ENCODE data around the gene NAGS.

The NAGS gene

GRCh38 chr17:43979011-43979410 is 25.4 kb upstream of the NAGS start (continued):
- TF ChIP-seq ZNF560 (tag by site-specific recombination; IDR thresholded peaks at IDR 0.05; ENCODE audit: borderline replicate concordance): no peak

GRCh38 chr17:43979671-43980070 is 24.8 kb upstream of the NAGS start:
- Histone ChIP-seq H3K36me3 (ENCODE audit: control insufficient read depth in 2 of 2, insufficient read depth in 1 of 2, low read length in 2 of 2) (no peaks in the 10 kb centered on the region), H3K9me3 (ENCODE audit: control insufficient read depth, insufficient read depth, low read depth, low read length) (no peaks in the 10 kb centered on the region), H3K4me1 (ENCODE audit: control insufficient read depth, insufficient read depth, low read length) (no peaks in the 10 kb centered on the region; the same call in 1 of the 2 replicates), H3K4me3 (ENCODE audit: low read depth, low read length) (no peak overlapping the region), H3K27ac (ENCODE audit: extremely low read depth, low read depth, low read length) (no peak overlapping the region)
- ChIA-PET POLR2A (interaction anchor here (1.1 kb wide), 1 partner anchor 22 kb away, joined by 4 read pairs; no protein-coding TSS in a partner anchor), CTCF (interaction anchor here (0.6 to 1.8 kb wide), 9 partner anchors 14 to 608 kb away, joined by 3 to 13 read pairs (median 5); partner anchors contain the start of gene CD300LG)
- TF ChIP-seq GFI1B (tag by site-specific recombination; IDR thresholded peaks at IDR 0.05) (no peak), ZNF398 (tag by site-specific recombination; IDR thresholded peaks at IDR 0.05) (peak; percentile 61)

DNA sequence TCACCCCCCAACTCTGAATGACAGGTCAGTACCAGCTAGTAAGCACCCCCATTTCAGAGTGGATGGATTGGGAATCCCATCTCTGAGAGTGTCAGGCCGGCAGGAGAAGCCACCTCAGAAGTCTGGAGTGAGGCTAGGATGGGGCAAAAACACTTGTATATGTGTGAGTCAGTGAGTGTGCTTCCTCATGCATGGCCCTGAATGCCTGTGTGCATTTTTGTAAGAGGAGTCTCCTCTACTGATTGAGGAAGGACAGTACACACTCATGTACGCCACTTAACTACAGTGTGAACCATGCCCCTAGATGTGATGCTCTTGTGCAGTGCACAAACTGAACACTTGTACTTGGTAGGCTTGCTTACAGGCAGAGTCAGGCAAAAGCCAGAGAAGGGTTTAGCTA is 22.3 kb upstream of the NAGS start:
- no peaks in the 10 kb centered on the region for H3K9me3 ChIP-seq (ENCODE audit: control insufficient read depth, insufficient read depth, low read depth, low read length)
- TF ChIP-seq, protein P1, sequence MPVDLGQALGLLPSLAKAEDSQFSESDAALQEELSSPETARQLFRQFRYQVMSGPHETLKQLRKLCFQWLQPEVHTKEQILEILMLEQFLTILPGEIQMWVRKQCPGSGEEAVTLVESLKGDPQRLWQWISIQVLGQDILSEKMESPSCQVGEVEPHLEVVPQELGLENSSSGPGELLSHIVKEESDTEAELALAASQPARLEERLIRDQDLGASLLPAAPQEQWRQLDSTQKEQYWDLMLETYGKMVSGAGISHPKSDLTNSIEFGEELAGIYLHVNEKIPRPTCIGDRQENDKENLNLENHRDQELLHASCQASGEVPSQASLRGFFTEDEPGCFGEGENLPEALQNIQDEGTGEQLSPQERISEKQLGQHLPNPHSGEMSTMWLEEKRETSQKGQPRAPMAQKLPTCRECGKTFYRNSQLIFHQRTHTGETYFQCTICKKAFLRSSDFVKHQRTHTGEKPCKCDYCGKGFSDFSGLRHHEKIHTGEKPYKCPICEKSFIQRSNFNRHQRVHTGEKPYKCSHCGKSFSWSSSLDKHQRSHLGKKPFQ (tag by site-specific recombination; IDR thresholded peaks at IDR 0.05): 0 out of 2 replicates have a peak, but pooled peaks have one; percentile 38
- TF ChIP-seq ZNF521 (tag by site-specific recombination; IDR thresholded peaks at IDR 0.05) (no peak), ZNF423 (tag by site-specific recombination; IDR thresholded peaks at IDR 0.05) (no peak), ZNF768 (tag by site-specific recombination; IDR thresholded peaks at IDR 0.05) (no peak)
- TF ChIP-seq, protein P2, sequence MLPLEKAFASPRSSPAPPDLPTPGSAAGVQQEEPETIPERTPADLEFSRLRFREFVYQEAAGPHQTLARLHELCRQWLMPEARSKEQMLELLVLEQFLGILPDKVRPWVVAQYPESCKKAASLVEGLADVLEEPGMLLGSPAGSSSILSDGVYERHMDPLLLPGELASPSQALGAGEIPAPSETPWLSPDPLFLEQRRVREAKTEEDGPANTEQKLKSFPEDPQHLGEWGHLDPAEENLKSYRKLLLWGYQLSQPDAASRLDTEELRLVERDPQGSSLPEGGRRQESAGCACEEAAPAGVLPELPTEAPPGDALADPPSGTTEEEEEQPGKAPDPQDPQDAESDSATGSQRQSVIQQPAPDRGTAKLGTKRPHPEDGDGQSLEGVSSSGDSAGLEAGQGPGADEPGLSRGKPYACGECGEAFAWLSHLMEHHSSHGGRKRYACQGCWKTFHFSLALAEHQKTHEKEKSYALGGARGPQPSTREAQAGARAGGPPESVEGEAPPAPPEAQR (tag by site-specific recombination; IDR thresholded peaks at IDR 0.05): no peak
- no peaks in the 10 kb centered on the region; the same call in 1 of the 2 replicates for H3K4me1 ChIP-seq (ENCODE audit: control insufficient read depth, insufficient read depth, low read length)
- ChIA-PET POLR2A (no interaction called here), CTCF (interaction anchor here (0.5 to 4.2 kb wide), 6 partner anchors 12 to 103 kb away, joined by 3 to 27 read pairs (median 5); no protein-coding TSS in a partner anchor)
- no peak overlapping the region for H3K4me3 ChIP-seq (ENCODE audit: low read depth, low read length)
- H3K27ac ChIP-seq (ENCODE audit: extremely low read depth, low read depth, low read length): no peak overlapping the region
- no peaks in the 10 kb centered on the region for H3K36me3 ChIP-seq (ENCODE audit: control insufficient read depth in 2 of 2, insufficient read depth in 1 of 2, low read length in 2 of 2)

- ChIA-PET POLR2A (interaction anchor here (1.0 kb wide), 1 partner anchor 26 kb away, joined by 3 read pairs; no protein-coding TSS in a partner anchor), CTCF (interaction anchor here (0.6 to 4.2 kb wide), 12 partner anchors 9 to 1914 kb away, joined by 3 to 27 read pairs (median 4); no protein-coding TSS in a partner anchor)
- Histone ChIP-seq H3K4me3 (ENCODE audit: low read depth, low read length) (no peak overlapping the region), H3K9me3 (ENCODE audit: control insufficient read depth, insufficient read depth, low read depth, low read length) (no peaks in the 10 kb centered on the region), H3K36me3 (ENCODE audit: control insufficient read depth in 2 of 2, insufficient read depth in 1 of 2, low read length in 2 of 2) (no peaks in the 10 kb centered on the region), H3K4me1 (ENCODE audit: control insufficient read depth, insufficient read depth, low read length) (no peaks in the 10 kb centered on the region; the same call in 1 of the 2 replicates), H3K27ac (ENCODE audit: extremely low read depth, low read depth, low read length) (no peak overlapping the region)
- TF ChIP-seq IKZF3 (tag by site-specific recombination; IDR thresholded peaks at IDR 0.05) (peak; percentile 60; the same call in 1 of the 2 replicates), ZNF76 (tag by site-specific recombination; IDR thresholded peaks at IDR 0.05; ENCODE audit: borderline replicate concordance, low read depth) (no peak), ZNF423 (tag by site-specific recombination; IDR thresholded peaks at IDR 0.05) (0 out of 2 replicates have a peak, but pooled peaks have one; percentile 66), ZNF549 (tag by site-specific recombination; IDR thresholded peaks at IDR 0.05) (no peak)
Observed at GRCh38 chr17:43983196-43983514, 21.3 kb upstream of the NAGS start.

Measured in HEK293 (cell line).